GF-D8 (cell line): ENCODE results near the gene IFI27L1.
A peak's percentile ranks its signal among the peaks of the same experiment; 100 is the strongest.

Experiments used
- DNase-seq: peaks from one replicate; lab custom pipeline; 2025; lab: John Stamatoyannopoulos, UW

IFI27L1 gene, protein sequence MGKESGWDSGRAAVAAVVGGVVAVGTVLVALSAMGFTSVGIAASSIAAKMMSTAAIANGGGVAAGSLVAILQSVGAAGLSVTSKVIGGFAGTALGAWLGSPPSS

DNA sequence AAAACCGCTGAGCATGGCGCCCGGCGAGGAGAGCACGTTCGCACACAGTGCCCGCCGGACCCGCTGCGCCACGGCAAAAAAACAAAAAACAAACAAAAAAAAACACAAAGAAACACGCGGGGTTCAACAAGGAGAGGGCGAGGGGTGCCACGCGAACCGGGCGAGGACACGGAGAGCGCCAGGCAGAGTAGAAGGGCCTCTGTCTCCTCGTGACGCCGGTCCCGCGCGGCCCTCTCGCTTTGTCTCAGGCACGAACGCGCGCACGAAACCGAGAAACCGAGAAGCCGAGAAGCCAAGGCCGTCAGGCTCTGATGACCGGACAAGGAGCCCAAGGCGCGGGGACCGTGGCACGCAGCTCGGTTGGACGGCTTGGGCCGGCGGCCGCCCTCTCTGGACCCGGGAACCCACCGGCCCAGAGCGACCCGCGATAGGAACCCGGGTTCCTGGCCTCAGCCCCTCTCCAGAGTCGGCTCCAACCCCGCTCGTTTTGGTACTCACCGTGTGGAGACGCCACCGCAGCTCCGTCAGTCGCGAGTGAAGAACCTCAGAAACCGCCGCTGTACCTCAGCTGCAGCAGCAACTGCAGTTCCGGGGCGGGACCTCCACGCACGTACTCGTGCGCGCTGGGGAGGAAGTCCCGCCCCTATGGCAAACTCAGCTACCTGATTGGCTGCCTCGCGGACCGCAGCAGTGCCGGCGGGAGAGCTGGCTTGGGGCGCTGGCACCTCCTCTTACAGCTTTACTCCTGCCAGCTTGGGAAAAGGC lies at the start of gene IFI27L1, which contains the start of gene DDX24:
Gene IFI27L1 (plus strand): TSS at position 690 of the 765 bp plus-strand sequence. CDS start 15,628 bp downstream, outside the sequence.
Gene DDX24 (minus strand): TSS at position 582 of the 765 bp plus-strand sequence. CDS start 1,460 bp downstream, outside the sequence.
- DNase-seq = peak; percentile 54

DNA sequence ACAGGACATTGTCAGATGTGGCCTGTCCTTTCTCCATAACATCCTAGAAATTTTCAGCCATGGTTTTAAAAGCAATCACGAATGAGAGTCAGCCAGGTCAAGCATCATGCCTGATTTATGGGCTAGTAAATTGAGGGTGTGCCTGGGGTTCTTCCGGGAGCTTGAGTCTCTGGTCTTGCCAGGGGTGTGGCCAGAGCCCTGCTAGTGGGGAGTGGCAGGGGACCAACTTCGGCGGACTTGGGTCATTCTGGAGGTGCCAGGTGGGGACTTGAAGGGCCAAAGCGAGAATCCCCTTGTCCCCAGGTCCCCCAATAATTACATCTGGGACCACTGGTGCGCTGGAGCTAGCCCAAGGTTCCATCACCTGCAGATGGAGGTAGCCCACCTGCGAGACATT lies 49.2 kb upstream of the IFI27L1 start:
- no peak for DNase-seq

DNA sequence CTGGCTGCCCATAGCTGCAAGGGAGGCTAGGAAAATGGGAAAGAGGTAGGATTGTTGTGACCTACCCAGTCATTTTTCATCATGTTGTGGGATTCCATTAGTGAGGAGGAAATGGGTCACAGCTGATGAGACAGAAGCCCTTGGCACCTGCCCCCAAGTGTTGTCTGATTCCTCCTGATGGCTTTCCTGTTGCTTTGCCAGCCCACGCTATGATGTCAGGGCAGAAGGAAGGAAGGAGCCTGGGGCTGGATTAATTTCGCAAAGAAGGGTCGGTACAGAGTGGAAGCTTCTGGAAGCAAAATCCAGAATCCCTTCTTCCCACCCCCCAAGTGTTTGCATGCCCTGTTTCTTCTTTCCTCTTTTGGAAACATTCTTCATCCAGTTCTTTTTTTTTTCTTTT lies 46.2 kb upstream of the IFI27L1 start:
- no peak for DNase-seq

DNA sequence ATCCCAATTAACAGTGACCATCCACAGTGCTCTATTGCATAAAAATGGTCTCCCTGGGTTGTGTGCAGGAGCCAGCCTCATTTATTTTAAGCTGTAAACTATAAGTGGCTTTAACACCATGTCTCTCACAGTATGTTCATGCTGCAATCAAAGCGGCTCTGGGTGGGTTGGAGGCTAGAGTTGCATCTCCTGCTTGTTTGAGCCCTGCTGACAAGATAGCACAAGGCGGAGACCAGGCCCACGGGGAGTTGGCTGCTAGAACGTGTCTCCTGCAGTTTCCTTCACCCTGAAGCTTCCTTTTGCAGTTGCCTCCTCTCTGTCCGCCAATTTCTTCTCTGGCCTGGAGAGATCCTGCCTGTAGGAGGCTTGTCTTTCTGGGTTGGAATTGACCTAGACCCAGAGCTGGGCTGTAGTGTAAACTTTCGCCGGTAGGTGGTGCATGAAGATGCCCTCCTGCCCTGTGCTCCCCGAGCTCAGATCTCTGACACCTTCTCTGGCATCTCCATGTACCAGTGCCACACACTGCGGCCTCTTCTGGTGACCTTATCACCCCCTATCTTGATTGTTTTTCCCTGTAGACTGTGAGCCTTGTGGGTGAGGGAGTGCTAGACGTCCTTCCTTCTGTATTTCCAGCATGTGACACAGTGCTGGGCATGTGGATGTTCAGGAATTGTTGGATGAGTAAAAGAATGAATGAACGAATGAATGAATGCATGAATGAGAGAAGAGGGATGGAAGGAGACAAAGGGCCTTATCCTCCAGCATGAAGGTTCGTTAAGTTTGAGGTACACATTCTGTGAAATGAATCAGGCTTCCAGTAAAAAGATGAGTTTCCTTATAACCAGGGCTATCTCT lies 44.6 kb upstream of the IFI27L1 start:
- DNase-seq = peak; percentile 2

DNA sequence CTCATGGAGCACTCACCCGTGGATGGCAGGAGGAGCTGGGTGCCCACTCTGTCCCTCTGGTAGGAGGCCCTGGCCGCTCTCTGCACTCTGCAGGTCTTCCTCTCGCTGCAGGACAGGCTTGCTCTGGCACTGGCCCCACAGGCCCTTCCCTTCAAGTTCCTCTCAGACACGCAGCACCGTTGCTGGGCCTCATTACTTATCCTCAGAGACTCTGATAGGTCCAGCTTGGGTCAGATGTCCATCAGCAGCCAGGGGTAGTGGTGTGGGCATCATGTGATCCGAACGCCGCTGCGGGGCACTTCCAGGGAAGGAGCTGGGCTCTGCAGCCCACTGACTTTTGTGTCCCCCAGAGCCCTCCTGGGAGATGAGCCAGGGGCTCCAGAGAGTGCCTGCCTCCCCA lies 43.2 kb upstream of the IFI27L1 start:
- no peak for DNase-seq

DNA sequence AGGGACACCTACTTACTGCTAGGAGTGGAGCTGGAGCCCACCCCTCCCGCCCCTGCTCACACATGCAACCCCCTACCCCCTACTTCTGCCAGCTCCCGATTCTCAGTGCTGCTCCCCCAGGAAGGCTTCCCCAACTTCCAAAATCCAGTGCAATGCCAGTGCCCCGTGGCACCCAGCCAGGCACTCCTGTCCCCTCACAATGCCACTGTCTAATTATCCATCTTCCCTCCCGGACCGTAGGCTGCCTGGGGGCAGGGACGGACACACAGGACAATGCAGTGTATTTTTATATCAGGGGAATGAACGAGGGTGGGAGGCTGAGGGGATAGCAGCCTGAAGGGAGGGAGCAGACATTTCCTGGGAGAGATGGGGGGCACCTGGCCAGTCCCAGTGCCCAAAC lies 42.6 kb upstream of the IFI27L1 start:
- no peak for DNase-seq

DNA sequence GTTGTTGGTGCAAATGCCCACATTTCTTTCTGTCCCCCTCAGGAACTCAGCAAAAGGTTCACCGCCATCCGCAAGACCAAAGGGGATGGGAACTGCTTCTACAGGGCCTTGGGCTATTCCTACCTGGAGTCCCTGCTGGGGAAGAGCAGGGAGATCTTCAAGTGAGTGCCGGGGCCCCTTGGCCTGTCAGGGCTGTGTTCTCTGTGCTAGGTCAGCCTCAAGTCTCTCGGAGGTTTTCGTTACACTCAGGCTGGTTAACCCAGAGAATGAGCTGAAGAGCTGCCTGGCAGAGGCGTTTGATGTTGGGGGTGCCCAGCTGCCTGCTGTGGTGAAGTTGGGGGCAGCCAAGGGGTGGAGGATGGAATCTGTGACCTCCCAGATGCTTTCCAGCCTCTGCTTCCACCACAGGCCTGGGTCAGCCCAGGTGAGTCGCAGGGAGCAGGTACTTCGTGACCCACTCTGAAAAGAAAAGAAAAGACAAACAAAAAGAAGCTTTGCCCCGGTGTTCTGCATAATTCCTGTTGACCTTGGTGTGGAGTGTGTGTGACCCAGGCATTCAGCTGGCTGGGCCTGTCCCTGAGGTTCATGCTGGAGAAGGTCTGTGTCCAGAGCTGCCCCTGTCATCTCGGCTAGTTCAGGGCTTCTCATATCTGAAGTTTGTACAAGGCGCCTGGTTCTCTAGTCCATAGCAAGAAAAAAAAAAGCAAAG lies 42.0 kb upstream of the IFI27L1 start:
- DNase-seq = no peak

DNA sequence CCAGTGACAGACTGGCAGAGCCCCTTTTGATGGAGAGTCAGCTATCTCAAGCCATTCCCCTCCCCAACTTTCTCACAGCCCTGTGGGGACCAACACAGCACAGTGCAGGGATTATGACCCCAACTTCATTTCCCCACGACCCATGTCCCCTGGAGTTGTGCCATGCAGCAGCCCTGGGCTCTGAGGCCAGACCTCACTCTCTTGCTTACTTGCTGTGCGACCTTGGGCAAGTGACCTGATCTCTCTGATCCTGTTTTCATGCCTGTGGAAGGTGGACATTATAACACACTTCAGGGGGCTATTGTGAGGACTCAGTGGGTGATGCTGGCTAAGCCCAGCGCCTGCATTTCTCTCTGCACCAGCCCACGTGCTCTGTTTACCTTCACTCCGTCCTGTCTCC lies 40.9 kb upstream of the IFI27L1 start:
- no peak for DNase-seq

DNA sequence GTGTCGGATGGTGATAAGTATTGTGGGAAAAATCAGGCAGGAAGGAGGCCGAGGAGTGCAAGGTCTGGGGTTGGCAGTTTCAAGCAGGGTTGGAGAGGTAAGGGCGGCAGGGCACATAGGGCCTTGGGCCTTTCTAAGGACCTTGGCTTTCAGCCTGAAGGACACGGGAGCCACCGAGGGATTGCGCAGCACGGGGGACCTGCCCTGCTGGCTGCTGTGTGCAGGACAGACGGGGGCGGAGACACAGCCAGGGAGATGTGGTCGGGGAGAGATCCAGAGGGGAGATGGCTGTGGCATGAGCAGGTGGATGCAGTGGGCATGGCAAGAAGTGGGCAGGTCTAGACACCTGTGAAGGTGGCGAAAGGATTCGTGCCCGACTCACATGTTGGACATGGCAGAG lies 40.3 kb upstream of the IFI27L1 start:
- no peak for DNase-seq

DNA sequence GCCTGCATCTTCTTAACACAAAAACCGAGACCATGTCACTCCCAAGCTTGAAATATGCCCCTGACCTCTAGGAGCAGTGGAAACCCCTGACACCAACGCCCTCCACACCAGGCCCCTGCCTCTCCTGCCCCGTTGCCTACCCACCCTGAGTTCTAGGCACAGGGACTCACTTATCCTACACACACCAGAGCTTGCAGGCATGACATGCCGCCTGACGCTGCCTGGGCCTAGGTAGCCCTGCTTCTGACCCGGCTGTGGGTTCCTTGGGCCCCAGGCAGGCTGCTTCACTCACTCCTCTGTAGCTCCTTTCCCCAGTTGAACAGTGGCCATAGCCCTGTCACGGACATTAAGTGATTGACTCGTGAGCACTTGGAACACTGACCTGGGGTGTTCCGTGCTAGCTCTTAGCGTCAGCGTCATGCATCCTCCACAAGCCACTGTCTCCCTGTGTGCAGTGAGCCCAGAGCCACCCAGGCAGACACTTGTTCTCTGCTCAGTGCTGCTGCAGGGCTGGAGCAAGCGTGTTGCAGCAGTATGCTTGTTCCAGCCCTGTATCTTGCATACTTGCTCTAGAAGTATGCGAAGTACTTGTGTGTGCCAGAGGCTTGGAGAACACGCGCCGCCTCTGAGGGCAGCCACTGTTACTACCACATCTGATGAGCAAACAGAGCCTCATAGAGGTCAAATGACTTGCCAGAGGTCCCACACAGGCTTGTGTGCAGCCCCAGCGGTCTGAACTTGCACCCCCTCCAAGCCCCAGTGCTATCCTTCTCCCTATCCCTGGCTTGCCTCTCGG lies 39.4 kb upstream of the IFI27L1 start:
- DNase-seq = no peak

DNA sequence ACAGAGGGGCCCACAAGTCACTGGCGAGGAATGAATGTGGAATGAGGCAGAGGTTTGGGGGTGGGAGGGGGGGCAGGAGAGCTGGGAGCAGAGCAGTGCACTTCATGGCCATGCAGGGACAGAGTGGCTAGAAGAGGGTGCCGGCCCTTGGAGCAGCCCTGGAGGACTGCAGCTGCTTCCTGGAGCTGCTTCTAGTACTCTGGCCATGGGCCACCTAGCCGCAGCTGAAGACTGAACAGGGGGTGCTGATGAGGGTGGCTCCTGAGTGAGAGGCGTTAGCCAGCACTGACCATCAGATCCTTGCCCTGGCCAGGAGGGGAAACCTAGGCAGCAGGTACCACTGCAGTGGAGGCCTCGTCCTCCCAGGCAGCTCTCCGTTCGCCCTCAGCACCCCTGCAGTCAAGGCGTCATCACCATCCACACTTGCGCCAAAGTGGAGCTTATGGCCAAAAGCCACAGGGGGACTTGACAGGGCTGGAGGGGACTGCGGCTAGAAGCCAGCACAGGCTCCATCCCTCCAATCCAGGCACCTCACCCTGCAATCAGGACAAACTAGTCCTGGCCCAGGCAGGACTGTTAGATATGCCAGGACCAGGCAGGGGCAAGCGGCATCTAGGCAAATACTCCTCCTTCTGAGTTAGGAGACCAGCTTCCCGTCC lies 38.5 kb upstream of the IFI27L1 start:
- DNase-seq = no peak

DNA sequence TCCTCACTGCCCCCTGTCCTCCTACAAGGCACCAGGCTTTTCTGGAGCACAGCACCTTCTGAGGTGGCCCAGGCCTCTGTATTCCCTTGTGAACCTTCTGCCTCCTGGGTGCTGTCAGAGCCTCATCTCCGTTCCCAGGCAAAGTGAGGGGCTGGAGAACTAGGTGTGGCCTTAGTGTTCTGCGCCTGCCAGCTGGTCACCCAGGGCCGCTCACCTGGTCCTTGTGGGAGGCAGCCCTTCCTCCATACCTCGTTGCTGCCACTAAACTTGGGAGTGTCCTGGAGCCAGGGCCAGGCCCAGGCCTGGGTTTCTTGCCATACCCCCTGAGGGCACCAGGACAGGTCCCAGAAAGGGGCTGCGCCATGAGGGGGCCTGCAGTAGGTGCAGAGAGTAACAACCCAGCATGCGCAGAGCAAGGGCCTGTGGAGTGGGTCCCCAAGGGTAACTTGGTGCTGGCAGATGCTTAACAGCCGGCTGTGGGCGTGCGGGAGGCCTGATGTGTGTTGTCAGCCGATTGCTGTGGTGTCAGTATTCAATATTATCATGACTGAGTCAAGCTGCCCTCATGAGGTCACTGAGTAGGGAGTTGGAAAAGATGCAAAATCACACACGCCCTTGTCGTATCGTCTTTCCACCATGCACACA lies 37.9 kb upstream of the IFI27L1 start:
- no peak for DNase-seq

DNA sequence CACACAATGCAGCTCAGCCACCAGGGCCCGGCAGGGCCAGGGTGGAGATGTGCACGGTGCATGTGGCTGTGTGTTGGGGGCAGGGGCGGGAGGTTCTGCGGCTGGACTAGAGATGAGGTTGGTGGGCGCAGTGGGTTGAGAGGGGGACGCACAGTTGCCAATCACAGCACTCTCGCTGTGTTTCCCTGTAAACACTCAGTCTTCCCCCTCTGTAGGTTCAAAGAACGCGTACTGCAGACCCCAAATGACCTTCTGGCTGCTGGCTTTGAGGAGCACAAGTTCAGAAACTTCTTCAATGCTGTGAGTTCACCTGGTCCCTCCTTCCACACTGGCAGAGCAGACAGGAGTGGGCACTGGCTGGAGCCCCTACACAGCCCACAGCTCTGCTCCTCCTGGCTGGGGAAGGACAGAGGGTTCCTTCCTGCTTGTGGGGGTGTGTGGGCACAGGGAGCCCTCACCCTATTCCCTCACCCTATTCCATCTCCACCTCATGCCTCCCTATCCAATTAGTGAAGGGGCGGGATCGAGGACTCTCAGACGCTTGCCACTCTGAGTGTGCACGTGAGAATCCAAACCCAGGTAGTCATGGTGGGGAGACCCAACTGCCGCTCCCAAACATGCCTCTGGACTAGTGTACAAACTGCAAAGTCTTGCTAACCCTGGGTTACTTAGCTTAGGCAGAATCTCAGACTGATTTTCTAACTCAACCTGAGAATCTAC lies 37.2 kb upstream of the IFI27L1 start:
- no peak for DNase-seq

DNA sequence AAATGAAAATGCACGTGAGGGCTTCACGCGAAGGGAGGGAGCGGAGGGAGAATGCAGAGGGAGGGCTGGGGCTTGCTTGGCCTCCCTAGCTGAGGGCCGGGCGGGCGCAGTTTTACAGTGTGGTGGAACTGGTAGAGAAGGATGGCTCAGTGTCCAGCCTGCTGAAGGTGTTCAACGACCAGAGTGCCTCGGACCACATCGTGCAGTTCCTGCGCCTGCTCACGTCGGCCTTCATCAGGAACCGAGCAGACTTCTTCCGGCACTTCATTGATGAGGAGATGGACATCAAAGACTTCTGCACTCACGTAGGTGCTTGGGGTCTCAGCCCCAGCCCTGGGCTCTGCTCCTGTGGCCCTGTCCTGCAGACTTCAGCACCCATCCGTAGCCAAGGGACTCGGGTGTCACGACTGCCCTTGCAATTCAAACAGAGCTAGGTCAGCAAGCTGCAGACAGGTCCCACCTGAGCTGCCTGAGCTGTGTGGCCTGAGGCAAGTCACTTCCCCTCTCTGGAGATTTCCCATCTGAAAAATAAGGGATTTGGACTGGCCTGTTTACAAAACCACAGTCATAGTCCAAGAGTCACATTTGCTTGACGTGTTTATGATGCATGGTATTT lies 36.5 kb upstream of the IFI27L1 start:
- no peak for DNase-seq

DNA sequence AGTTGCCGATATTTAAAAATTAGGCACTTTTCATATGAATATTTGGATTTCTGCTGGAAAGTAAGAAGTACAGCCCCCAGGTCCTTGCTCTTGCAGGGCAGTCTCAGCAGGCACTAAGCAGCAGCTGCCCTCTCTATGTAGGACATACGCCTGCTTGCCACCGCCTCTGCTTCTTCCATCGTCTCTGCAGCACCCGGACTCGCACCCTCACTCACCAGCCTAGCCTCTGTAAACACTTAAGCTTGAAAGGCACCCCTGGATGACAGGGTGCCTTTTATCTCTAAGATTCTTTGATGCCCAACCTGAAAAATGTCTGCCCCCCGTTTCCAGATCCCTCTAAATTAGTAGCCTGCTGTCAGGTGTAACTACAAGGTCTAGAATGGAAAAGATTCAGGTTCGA lies 36.0 kb upstream of the IFI27L1 start:
- DNase-seq = no peak

DNA sequence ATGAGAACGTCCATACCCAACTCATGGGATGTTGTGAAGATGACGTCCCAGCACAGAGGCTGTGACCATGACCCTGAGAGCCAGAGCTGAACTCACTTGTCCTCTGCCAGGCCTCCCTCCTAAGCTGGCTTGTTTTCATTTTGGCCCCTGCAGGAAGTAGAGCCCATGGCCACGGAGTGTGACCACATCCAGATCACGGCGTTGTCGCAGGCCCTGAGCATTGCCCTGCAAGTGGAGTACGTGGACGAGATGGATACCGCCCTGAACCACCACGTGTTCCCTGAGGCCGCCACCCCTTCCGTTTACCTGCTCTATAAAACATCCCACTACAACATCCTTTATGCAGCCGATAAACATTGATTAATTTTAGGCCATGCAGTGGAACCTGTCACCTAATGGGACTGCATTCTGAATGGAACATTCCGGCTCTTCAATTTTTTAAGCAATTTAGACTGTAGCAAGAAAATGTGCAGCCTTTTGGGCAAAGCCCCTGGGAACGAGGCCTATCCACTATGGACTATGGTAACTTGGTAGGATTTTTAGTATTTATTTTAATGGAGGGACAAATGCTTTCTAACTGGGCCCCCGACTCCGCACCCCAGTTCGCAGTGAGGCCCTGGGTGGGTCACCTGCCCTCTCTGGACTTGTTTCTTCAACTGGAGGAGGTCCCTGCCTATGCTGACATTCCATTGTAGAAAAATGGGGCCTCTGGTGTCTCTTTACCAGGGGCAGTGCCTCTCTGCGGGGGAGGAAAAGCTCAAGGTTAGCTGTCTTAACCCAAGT lies 35.4 kb upstream of the IFI27L1 start:
- DNase-seq = no peak

DNA sequence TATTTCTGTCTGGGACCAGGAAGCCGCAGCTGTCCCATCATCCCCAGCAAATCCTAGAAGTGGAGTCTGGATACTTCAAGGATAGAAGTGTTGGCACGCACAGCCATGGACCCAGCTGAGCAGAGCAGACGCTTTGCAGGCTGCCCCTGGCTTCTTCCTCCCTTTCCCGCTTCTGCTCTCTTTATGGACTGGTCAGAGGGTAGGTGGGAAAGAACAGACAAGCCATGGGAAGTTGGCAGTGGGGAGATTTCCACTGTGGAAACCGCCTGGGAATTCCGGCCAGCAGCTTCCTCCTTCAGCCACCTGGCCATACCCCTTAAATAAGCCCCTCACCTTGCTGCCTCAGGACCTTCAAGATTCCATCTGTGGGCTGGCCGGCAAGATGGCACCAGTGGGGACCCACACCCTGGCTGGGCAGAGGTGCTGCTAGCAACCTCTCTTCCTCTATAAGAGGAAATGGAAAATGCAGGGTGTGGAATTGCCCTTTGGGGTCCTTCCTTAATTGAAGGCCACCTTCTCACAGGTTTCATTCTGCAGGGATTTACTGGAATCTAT lies 34.3 kb upstream of the IFI27L1 start:
- no peak for DNase-seq

DNA sequence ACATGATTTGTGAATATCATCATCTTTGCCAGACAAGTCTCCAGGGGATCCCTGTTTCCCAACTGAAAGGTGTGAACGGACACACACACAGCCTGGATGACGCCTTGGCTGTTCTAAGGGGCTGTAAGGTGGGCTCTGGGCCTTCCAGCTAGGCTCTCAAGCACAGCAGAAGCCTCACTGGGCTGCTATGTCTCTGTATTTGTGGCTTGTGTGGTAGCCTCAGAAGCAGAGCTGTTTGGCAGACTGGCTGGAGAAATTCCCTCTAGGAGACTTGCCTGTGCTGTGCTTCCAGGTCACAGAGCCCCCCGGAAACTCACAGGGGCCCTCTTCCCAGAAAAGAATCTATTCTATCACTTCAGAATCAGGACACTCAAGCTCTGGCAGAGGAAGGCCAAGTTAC lies 33.5 kb upstream of the IFI27L1 start:
- DNase-seq = no peak
